AG04449 (cell line): ENCODE data around the gene PLEKHN1.
"Not testable (repeated sequence)": the region's sequence is repeated elsewhere in the genome, so short reads cannot be mapped to it uniquely, and the experiment has no call there.

ENCODE experiments used
- CTCF ChIA-PET: fragments of 350-600 bp; formaldehyde crosslinking; extraction: SDS; loops from one replicate; lab custom pipeline; 2021; ENCODE audit warnings: antibody characterized with exemption; lab: Yijun Ruan, JAX
- POLR2A ChIA-PET: fragments of 400-600, 350-600 bp; formaldehyde crosslinking; extraction: SDS; loops from one replicate; lab custom pipeline; 2020; ENCODE audit warnings: antibody characterized with exemption, inconsistent platforms; lab: Yijun Ruan, JAX
- DNase-seq: peaks from one replicate; pipeline ENCODE4 v3.0.0-alpha.2; 2010; ENCODE audit warnings: low read depth, low spot score
- H3K4me3 ChIP-seq: 2 replicates; pipeline ENCODE4 v1.5.1; 2011; ENCODE audit warnings: low read depth, mild to moderate bottlenecking, control low read depth, low read length
- CTCF ChIP-seq: IDR thresholded peaks from one replicate; pipeline ENCODE4 v1.5.1; 2011; ENCODE audit warnings: mild to moderate bottlenecking, moderate library complexity, low read length, control low read depth, inconsistent platforms; ENCODE audit not compliant: insufficient read depth; ENCODE audit errors: missing control alignments

PLEKHN1 gene

GRCh38 chr1:993379-993995 lies 27.2 kb downstream of the PLEKHN1 start:
- CTCF ChIA-PET, result interaction anchor here (0.7 to 7.2 kb wide), 7 partner anchors 9 to 89 kb away, joined by 3 to 86 read pairs (median 4); partner anchors contain the start of gene PERM1
- no peak for DNase-seq
- POLR2A ChIA-PET, result no interaction called here

GRCh38 chr1:994546-994945 lies 28.3 kb downstream of the PLEKHN1 start:
- CTCF ChIA-PET, result interaction anchor here (0.9 to 7.2 kb wide), 4 partner anchors 9 to 90 kb away, joined by 4 to 86 read pairs (median 4); partner anchors contain the start of gene PERM1
- POLR2A ChIA-PET, DNase-seq, H3K4me3 ChIP-seq: not testable (repeated sequence)

More at GRCh38 chr1:993379-993995, 27.2 kb downstream of the PLEKHN1 start:
- H3K4me3 ChIP-seq, result no peak overlapping the region
- no peak for TF ChIP-seq CTCF

GRCh38 chr1:995665-996633 lies 29.7 kb downstream of the PLEKHN1 start:
- DNase-seq, result no peak
- POLR2A ChIA-PET, result no interaction called here
- CTCF ChIA-PET, result interaction anchor here (1.6 to 9.5 kb wide), 5 partner anchors 7 to 68 kb away, joined by 4 to 101 read pairs (median 5); partner anchors contain the start of gene PERM1
- no peak overlapping the region for H3K4me3 ChIP-seq
- TF ChIP-seq CTCF, result no peak

GRCh38 chr1:996851-997712 lies 30.8 kb downstream of the PLEKHN1 start:
- ChIA-PET POLR2A (interaction anchor here (0.7 kb wide), 1 partner anchor 363 kb away, joined by 3 read pairs; no protein-coding TSS in a partner anchor), CTCF (interaction anchor here (0.7 to 9.5 kb wide), 7 partner anchors 14 to 67 kb away, joined by 3 to 101 read pairs (median 4); partner anchors contain the start of genes PERM1 and PLEKHN1)
- DNase-seq, result no peak
- no peak for TF ChIP-seq CTCF
- H3K4me3 ChIP-seq, result no peak overlapping the region

GRCh38 chr1:997713-997992 lies 31.4 kb downstream of the PLEKHN1 start:
- ChIA-PET POLR2A (interaction anchor here (0.7 kb wide), 1 partner anchor 363 kb away, joined by 3 read pairs; no protein-coding TSS in a partner anchor), CTCF (interaction anchor here (0.7 to 9.5 kb wide), 7 partner anchors 14 to 66 kb away, joined by 3 to 101 read pairs (median 4); partner anchors contain the start of genes PERM1 and PLEKHN1)
- DNase-seq, result no peak
- no peak overlapping the region for H3K4me3 ChIP-seq
- no peak for TF ChIP-seq CTCF
